Memory B cell (primary cell): ENCODE data around the gene HS1BP3.

Experiments used
- ATAC-seq: fragments of 150-1000 bp; cut with Tn5 transposase; 2 replicates; pipeline ENCODE4 v1.10.0; 2021; ENCODE audit warnings: low read depth, mild to moderate bottlenecking, moderate library complexity
- DNase-seq, 2 donors: peaks; one replicate each; pipeline ENCODE4 v3.0.0; 2022; ENCODE audit warnings: low spot score in 2 of 2
- H3K27ac Mint-ChIP-seq: one replicate; pipeline ENCODE4 v1.8.0; 2022; ENCODE audit warnings: mild to moderate bottlenecking, moderate library complexity, mixed read lengths
- H3K27me3 Mint-ChIP-seq: one replicate; pipeline ENCODE4 v1.8.0; 2022; ENCODE audit warnings: mixed read lengths
- H3K36me3 Mint-ChIP-seq: one replicate; pipeline ENCODE4 v1.8.0; 2022; ENCODE audit warnings: mild to moderate bottlenecking, mixed read lengths
- H3K4me1 Mint-ChIP-seq: one replicate; pipeline ENCODE4 v1.8.0; 2022; ENCODE audit warnings: mixed read lengths
- H3K4me3 Mint-ChIP-seq: one replicate; pipeline ENCODE4 v1.8.0; 2022; ENCODE audit warnings: mild to moderate bottlenecking, moderate library complexity, mixed read lengths
- H3K9me3 Mint-ChIP-seq: one replicate; pipeline ENCODE4 v1.8.0; 2022; ENCODE audit warnings: mixed read lengths

The HS1BP3 gene

GRCh38 chr2:20650393-20650876 is 463 bp downstream of the HS1BP3 start:
- H3K4me3 Mint-ChIP-seq: peak overlapping the region; percentile 88

GRCh38 chr2:20649976-20650375 is 922 bp downstream of the HS1BP3 start:
- ATAC-seq (no peak), DNase-seq (no peak)
- Mint-ChIP-seq H3K27me3 (peaks cover 1% of the 10 kb centered on the region), H3K27ac (peak overlapping the region; percentile 94), H3K9me3 (no peaks in the 10 kb centered on the region), H3K4me3 (peak overlapping the region; percentile 88), H3K36me3 (peaks cover 3% of the 10 kb centered on the region), H3K4me1 (peaks cover 37% of the 10 kb centered on the region)

More at GRCh38 chr2:20650393-20650876, 463 bp downstream of the HS1BP3 start:
- Mint-ChIP-seq H3K4me1 (peaks cover 37% of the 10 kb centered on the region), H3K9me3 (no peaks in the 10 kb centered on the region), H3K36me3 (peaks cover 2% of the 10 kb centered on the region), H3K27me3 (peaks cover 1% of the 10 kb centered on the region), H3K27ac (peak overlapping the region; percentile 94)
- DNase-seq (no peak), ATAC-seq (peak; percentile 4)

- Mint-ChIP-seq H3K4me1 (peaks cover 37% of the 10 kb centered on the region), H3K27ac (peak overlapping the region; percentile 94), H3K4me3 (peak overlapping the region; percentile 88), H3K9me3 (no peaks in the 10 kb centered on the region), H3K36me3 (peaks cover 6% of the 10 kb centered on the region), H3K27me3 (peaks cover under 1% of the 10 kb centered on the region)
- DNase-seq: no peak
- no peak for ATAC-seq
These were observed 1.3 kb downstream of the HS1BP3 start for GRCh38 chr2:20649576-20649975.

- Mint-ChIP-seq H3K9me3 (no peaks in the 10 kb centered on the region), H3K27ac (peak overlapping the region; percentile 94), H3K27me3 (no peaks in the 10 kb centered on the region), H3K36me3 (peaks cover 12% of the 10 kb centered on the region), H3K4me1 (peaks cover 37% of the 10 kb centered on the region), H3K4me3 (peak overlapping the region; percentile 19)
- ATAC-seq: no peak
- DNase-seq: no peak
These were observed 2.1 kb downstream of the HS1BP3 start for GRCh38 chr2:20648831-20649230.

- peaks cover 37% of the 10 kb centered on the region for H3K4me1 Mint-ChIP-seq
- ATAC-seq (no peak), DNase-seq (no peak)
- peaks cover 12% of the 10 kb centered on the region for H3K36me3 Mint-ChIP-seq
- peak overlapping the region; percentile 94 for H3K27ac Mint-ChIP-seq
- no peaks in the 10 kb centered on the region for H3K9me3 Mint-ChIP-seq
- H3K4me3 Mint-ChIP-seq: peak overlapping the region; percentile 19
- H3K27me3 Mint-ChIP-seq: no peaks in the 10 kb centered on the region
These were observed 2.7 kb downstream of the HS1BP3 start for GRCh38 chr2:20648206-20648605.

- Mint-ChIP-seq H3K27ac (no peak overlapping the region), H3K9me3 (no peaks in the 10 kb centered on the region)
These were observed 3.2 kb downstream of the HS1BP3 start for GRCh38 chr2:20647738-20648137.

GRCh38 chr2:20647211-20647610 is 3.7 kb downstream of the HS1BP3 start:
- Mint-ChIP-seq H3K4me3 (no peak overlapping the region), H3K9me3 (no peaks in the 10 kb centered on the region), H3K27me3 (no peaks in the 10 kb centered on the region), H3K36me3 (peaks cover 13% of the 10 kb centered on the region), H3K4me1 (peaks cover 40% of the 10 kb centered on the region), H3K27ac (no peak overlapping the region)
- ATAC-seq (no peak), DNase-seq (no peak)

More at GRCh38 chr2:20647738-20648137, 3.2 kb downstream of the HS1BP3 start:
- no peaks in the 10 kb centered on the region for H3K27me3 Mint-ChIP-seq
- peaks cover 12% of the 10 kb centered on the region for H3K36me3 Mint-ChIP-seq
- ATAC-seq (no peak), DNase-seq (no peak)
- no peak overlapping the region for H3K4me3 Mint-ChIP-seq
- H3K4me1 Mint-ChIP-seq: peaks cover 37% of the 10 kb centered on the region

GRCh38 chr2:20646446-20646845 is 4.5 kb downstream of the HS1BP3 start:
- Mint-ChIP-seq H3K27me3 (no peaks in the 10 kb centered on the region), H3K27ac (peak overlapping the region; percentile 67), H3K36me3 (peaks cover 15% of the 10 kb centered on the region), H3K4me3 (no peak overlapping the region), H3K9me3 (no peaks in the 10 kb centered on the region), H3K4me1 (peaks cover 42% of the 10 kb centered on the region)
- ATAC-seq (no peak), DNase-seq (no peak)

- no peak for ATAC-seq
- Mint-ChIP-seq H3K27me3 (no peaks in the 10 kb centered on the region), H3K27ac (no peak overlapping the region), H3K4me3 (no peak overlapping the region), H3K9me3 (no peaks in the 10 kb centered on the region), H3K36me3 (peaks cover 15% of the 10 kb centered on the region), H3K4me1 (peaks cover 39% of the 10 kb centered on the region)
- no peak for DNase-seq
These were observed 5.1 kb downstream of the HS1BP3 start for GRCh38 chr2:20645761-20646160.

- Mint-ChIP-seq H3K27me3 (no peaks in the 10 kb centered on the region), H3K36me3 (peaks cover 15% of the 10 kb centered on the region), H3K4me1 (peaks cover 37% of the 10 kb centered on the region), H3K27ac (no peak overlapping the region), H3K4me3 (no peak overlapping the region), H3K9me3 (no peaks in the 10 kb centered on the region)
- no peak for DNase-seq
- no peak for ATAC-seq
These were observed 5.6 kb downstream of the HS1BP3 start for GRCh38 chr2:20645301-20645701.

GRCh38 chr2:20643826-20644225 is 7.1 kb downstream of the HS1BP3 start:
- peaks cover 19% of the 10 kb centered on the region for H3K36me3 Mint-ChIP-seq
- no peak overlapping the region for H3K4me3 Mint-ChIP-seq
- DNase-seq: no peak
- H3K27me3 Mint-ChIP-seq: no peaks in the 10 kb centered on the region
- no peaks in the 10 kb centered on the region for H3K9me3 Mint-ChIP-seq
- peaks cover 25% of the 10 kb centered on the region for H3K4me1 Mint-ChIP-seq
- H3K27ac Mint-ChIP-seq: peak overlapping the region; percentile 18
- no peak for ATAC-seq

GRCh38 chr2:20643060-20643459 is 7.8 kb downstream of the HS1BP3 start:
- H3K4me3 Mint-ChIP-seq: no peak overlapping the region
- no peak for DNase-seq
- ATAC-seq: no peak

GRCh38 chr2:20642055-20642971 is 8.6 kb downstream of the HS1BP3 start:
- Mint-ChIP-seq H3K27ac (no peak overlapping the region), H3K9me3 (no peaks in the 10 kb centered on the region), H3K27me3 (no peaks in the 10 kb centered on the region), H3K4me3 (no peak overlapping the region), H3K36me3 (peaks cover 22% of the 10 kb centered on the region), H3K4me1 (peaks cover 10% of the 10 kb centered on the region)
- DNase-seq (peak; percentile 75 to 83), ATAC-seq (peak; percentile 100)

More at GRCh38 chr2:20643060-20643459, 7.8 kb downstream of the HS1BP3 start:
- Mint-ChIP-seq H3K27ac (peak overlapping the region; percentile 18), H3K27me3 (no peaks in the 10 kb centered on the region), H3K4me1 (peaks cover 17% of the 10 kb centered on the region), H3K9me3 (no peaks in the 10 kb centered on the region), H3K36me3 (peaks cover 19% of the 10 kb centered on the region)

GRCh38 chr2:20641123-20641985 is 9.5 kb downstream of the HS1BP3 start:
- DNase-seq (no peak), ATAC-seq (no peak)
- Mint-ChIP-seq H3K4me1 (peaks cover 8% of the 10 kb centered on the region), H3K27ac (no peak overlapping the region), H3K9me3 (no peaks in the 10 kb centered on the region), H3K4me3 (no peak overlapping the region), H3K36me3 (peaks cover 20% of the 10 kb centered on the region), H3K27me3 (no peaks in the 10 kb centered on the region)
